Measurements from ENCODE around the gene PROM1.

DNA sequence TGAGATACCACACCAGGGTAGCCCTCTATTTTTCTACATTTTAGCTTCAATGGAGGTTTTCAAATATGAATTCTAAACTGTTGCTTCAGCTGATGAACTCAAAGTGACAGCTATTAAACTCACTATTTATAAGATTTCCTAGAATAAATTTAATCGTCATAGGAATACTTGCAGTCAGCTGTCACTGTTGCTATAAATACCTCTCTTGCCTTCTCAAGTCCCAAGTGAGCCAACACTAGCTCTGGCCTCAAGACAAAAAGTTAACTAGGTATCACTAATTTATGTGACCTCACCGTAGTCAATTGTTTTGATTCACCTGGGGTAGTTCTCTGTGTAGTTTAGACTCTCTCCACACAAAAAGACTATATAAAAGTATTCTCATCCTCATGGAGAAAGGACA lies 34.3 kb upstream of the PROM1 start:
- TF ChIP-seq, protein P1, sequence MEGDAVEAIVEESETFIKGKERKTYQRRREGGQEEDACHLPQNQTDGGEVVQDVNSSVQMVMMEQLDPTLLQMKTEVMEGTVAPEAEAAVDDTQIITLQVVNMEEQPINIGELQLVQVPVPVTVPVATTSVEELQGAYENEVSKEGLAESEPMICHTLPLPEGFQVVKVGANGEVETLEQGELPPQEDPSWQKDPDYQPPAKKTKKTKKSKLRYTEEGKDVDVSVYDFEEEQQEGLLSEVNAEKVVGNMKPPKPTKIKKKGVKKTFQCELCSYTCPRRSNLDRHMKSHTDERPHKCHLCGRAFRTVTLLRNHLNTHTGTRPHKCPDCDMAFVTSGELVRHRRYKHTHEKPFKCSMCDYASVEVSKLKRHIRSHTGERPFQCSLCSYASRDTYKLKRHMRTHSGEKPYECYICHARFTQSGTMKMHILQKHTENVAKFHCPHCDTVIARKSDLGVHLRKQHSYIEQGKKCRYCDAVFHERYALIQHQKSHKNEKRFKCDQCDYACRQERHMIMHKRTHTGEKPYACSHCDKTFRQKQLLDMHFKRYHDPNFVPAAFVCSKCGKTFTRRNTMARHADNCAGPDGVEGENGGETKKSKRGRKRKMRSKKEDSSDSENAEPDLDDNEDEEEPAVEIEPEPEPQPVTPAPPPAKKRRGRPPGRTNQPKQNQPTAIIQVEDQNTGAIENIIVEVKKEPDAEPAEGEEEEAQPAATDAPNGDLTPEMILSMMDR (IDR thresholded peaks at IDR 0.05), result no peak
- TF ChIP-seq EZH2 (IDR thresholded peaks at IDR 0.05) (no peak), EZH2phosphoT487 (IDR thresholded peaks at IDR 0.05) (no peak)

Measured in neural progenitor cell (in vitro differentiated cells).